ENCODE data around the gene TMEM266. TPM values are rescaled to one million over a fixed set of nuclear protein-coding genes. Genes with fewer than 3 reads are reported as not detected.
A peak's percentile ranks its signal among the peaks of the same experiment; 100 is the strongest.

The TMEM266 gene
- total RNA-seq, 1 donor from 2014 or later: 0.58 TPM

GRCh38 chr15:76190751-76191538 is 131.2 kb downstream of the TMEM266 start:
- H3K4me3 Mint-ChIP-seq: no peak overlapping the region

GRCh38 chr15:76191539-76192244 is 131.9 kb downstream of the TMEM266 start:
- no peak for DNase-seq (ENCODE audit: low read depth, low spot score)
- H3K27me3 Mint-ChIP-seq (ENCODE audit: low read depth): peaks cover 24% of the 10 kb centered on the region
- H3K4me3 Mint-ChIP-seq: no peak overlapping the region
- H3K36me3 Mint-ChIP-seq (ENCODE audit: low read depth): no peaks in the 10 kb centered on the region
- peaks cover 17% of the 10 kb centered on the region for H3K4me1 Mint-ChIP-seq
- H3K9me3 Mint-ChIP-seq: no peaks in the 10 kb centered on the region
- H3K27ac Mint-ChIP-seq (ENCODE audit: unreplicated experiment): no peak overlapping the region
- TF ChIP-seq, protein P1, sequence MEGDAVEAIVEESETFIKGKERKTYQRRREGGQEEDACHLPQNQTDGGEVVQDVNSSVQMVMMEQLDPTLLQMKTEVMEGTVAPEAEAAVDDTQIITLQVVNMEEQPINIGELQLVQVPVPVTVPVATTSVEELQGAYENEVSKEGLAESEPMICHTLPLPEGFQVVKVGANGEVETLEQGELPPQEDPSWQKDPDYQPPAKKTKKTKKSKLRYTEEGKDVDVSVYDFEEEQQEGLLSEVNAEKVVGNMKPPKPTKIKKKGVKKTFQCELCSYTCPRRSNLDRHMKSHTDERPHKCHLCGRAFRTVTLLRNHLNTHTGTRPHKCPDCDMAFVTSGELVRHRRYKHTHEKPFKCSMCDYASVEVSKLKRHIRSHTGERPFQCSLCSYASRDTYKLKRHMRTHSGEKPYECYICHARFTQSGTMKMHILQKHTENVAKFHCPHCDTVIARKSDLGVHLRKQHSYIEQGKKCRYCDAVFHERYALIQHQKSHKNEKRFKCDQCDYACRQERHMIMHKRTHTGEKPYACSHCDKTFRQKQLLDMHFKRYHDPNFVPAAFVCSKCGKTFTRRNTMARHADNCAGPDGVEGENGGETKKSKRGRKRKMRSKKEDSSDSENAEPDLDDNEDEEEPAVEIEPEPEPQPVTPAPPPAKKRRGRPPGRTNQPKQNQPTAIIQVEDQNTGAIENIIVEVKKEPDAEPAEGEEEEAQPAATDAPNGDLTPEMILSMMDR (conservative IDR thresholded peaks at IDR 0.05): no peak

More at GRCh38 chr15:76190751-76191538, 131.2 kb downstream of the TMEM266 start:
- TF ChIP-seq, protein P1 (conservative IDR thresholded peaks at IDR 0.05): peak; percentile 93
- Mint-ChIP-seq H3K36me3 (ENCODE audit: low read depth) (no peaks in the 10 kb centered on the region), H3K27ac (ENCODE audit: unreplicated experiment) (peak overlapping the region; percentile 72), H3K4me1 (peaks cover 12% of the 10 kb centered on the region), H3K9me3 (no peaks in the 10 kb centered on the region), H3K27me3 (ENCODE audit: low read depth) (peaks cover 24% of the 10 kb centered on the region)
- peak; percentile 83 for DNase-seq (ENCODE audit: low read depth, low spot score)

DNA sequence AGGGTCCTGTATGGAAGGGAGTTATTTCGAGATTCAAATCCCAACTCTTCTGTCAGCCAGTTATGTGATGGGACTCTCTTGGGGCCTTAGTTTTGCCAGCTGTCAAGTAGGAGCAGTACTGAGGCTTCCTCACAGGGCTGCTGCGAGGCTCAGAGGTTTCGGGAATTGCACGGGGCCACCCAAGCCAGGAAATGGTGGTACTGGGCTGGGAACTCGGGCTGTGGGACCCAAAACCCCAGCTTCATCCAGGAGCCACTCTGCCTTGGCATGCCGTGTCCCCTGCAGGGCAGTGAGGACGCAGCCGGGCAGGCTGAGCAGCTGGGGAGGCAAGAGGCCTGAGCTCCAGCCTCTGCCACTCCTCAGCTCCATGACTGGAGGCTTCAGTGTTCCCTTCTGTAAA is 132.9 kb downstream of the TMEM266 start:
- peaks cover 24% of the 10 kb centered on the region for H3K27me3 Mint-ChIP-seq (ENCODE audit: low read depth)
- DNase-seq (ENCODE audit: low read depth, low spot score): no peak
- H3K4me1 Mint-ChIP-seq: peaks cover 17% of the 10 kb centered on the region
- H3K4me3 Mint-ChIP-seq: no peak overlapping the region
- TF ChIP-seq, protein P1 (conservative IDR thresholded peaks at IDR 0.05): no peak
- H3K9me3 Mint-ChIP-seq: no peaks in the 10 kb centered on the region
- no peaks in the 10 kb centered on the region for H3K36me3 Mint-ChIP-seq (ENCODE audit: low read depth)
- H3K27ac Mint-ChIP-seq (ENCODE audit: unreplicated experiment): no peak overlapping the region

DNA sequence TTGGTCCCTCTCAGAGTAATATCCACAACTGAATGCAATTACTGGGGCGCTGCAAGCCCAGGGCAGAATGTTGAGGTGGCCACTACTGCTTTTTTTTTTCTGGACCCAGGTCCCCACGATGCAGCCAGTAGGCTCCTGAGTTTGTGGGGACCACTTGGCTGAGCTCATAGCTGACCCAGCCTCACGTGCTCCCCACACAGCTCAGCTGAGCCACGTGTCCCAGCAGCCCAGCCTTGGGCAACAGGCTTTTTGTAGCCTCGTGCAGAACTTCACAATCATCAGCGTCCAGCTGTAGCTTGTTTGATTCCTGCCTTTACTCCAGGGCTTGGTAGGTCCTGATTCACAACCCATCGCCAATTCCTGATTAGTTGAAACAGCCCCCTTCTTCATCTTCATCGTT is 134.1 kb downstream of the TMEM266 start:
- no peak for DNase-seq (ENCODE audit: low read depth, low spot score)
- H3K4me1 Mint-ChIP-seq: peaks cover 17% of the 10 kb centered on the region
- H3K9me3 Mint-ChIP-seq: no peaks in the 10 kb centered on the region
- TF ChIP-seq, protein P1 (conservative IDR thresholded peaks at IDR 0.05): no peak
- no peak overlapping the region for H3K27ac Mint-ChIP-seq (ENCODE audit: unreplicated experiment)
- no peaks in the 10 kb centered on the region for H3K36me3 Mint-ChIP-seq (ENCODE audit: low read depth)
- peaks cover 17% of the 10 kb centered on the region for H3K27me3 Mint-ChIP-seq (ENCODE audit: low read depth)
- H3K4me3 Mint-ChIP-seq: no peak overlapping the region

DNA sequence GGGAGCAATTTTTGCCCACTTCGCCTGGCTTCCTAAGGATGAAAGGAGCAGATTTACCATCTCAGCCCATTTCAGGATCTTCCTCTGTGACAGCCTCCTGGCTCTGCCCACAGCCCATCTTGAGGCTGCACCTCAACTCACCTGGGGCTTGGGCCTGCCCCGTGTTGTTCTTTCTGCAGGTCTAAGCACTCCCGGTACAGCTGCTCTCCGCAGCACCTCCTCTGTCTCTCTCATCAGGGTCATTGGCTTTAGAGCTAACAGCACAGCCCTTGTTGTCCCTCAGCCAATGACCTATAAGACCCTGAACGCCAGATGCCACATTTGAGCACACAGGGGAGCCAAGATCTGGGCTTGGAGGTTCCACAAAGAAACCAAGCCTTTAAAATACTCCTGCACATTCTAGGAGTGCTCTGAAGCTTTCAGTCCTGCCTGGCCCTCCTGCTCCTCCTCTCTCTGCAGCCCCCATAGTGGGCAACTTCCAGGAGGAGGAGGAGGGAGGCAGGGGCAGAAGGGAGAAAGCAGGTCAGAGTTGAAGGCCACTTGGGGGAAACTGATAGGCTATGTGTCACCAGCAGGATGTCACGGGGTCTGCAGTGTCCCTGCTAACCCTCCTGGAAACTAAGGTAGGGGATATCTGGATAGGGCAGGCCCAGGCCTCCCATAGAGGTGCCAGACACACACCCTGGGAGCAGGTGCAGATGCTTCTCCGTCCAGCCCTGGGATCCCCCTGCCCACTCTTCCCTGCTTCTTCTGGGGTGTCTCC is 135.9 kb downstream of the TMEM266 start:
- Mint-ChIP-seq H3K9me3 (no peaks in the 10 kb centered on the region), H3K4me3 (no peak overlapping the region), H3K36me3 (ENCODE audit: low read depth) (no peaks in the 10 kb centered on the region), H3K27ac (ENCODE audit: unreplicated experiment) (no peak overlapping the region), H3K27me3 (ENCODE audit: low read depth) (peaks cover 2% of the 10 kb centered on the region), H3K4me1 (peaks cover 9% of the 10 kb centered on the region)
- no peak for DNase-seq (ENCODE audit: low read depth, low spot score)
- TF ChIP-seq, protein P1 (conservative IDR thresholded peaks at IDR 0.05): no peak

All from neural crest cell (in vitro differentiated cells).